ENCODE measurements around the gene KIRREL3. TPM values are rescaled to one million over a fixed set of nuclear protein-coding genes. Genes with fewer than 3 reads are reported as not detected.

KIRREL3 gene
- total RNA-seq, 1 experiment from 2014 or later, result not detected

GRCh38 chr11:126607374-126607773, 393.2 kb downstream of the KIRREL3 start:
- DNase-seq (ENCODE audit: low read depth, low spot score), result peak; percentile 70
- in situ Hi-C loops (cut with HindIII; ENCODE audit: low pct_unique_long_range_greater_than_20kb, low sequenced_read_pairs), result no loop called here

GRCh38 chr11:126606484-126606883, 394.1 kb downstream of the KIRREL3 start:
- in situ Hi-C loops (cut with HindIII; ENCODE audit: low pct_unique_long_range_greater_than_20kb, low sequenced_read_pairs), result no loop called here
- no peak for DNase-seq (ENCODE audit: low read depth, low spot score)

- in situ Hi-C loops (cut with HindIII; ENCODE audit: low pct_unique_long_range_greater_than_20kb, low sequenced_read_pairs), result no loop called here
- DNase-seq (ENCODE audit: low read depth, low spot score), result no peak
Observed at GRCh38 chr11:126604461-126604860, 396.1 kb downstream of the KIRREL3 start.

- in situ Hi-C loops (cut with HindIII; ENCODE audit: low pct_unique_long_range_greater_than_20kb, low sequenced_read_pairs), result no loop called here
- DNase-seq (ENCODE audit: low read depth, low spot score), result no peak
Observed at GRCh38 chr11:126603486-126603885, 397.1 kb downstream of the KIRREL3 start.

- DNase-seq (ENCODE audit: low read depth, low spot score), result no peak
- in situ Hi-C loops (cut with HindIII; ENCODE audit: low pct_unique_long_range_greater_than_20kb, low sequenced_read_pairs), result no loop called here
Observed at GRCh38 chr11:126602993-126603392, 397.6 kb downstream of the KIRREL3 start.

GRCh38 chr11:126602349-126602940, 398.1 kb downstream of the KIRREL3 start:
- no peak for DNase-seq (ENCODE audit: low read depth, low spot score)
- in situ Hi-C loops (cut with HindIII; ENCODE audit: low pct_unique_long_range_greater_than_20kb, low sequenced_read_pairs), result no loop called here

GRCh38 chr11:126601550-126602215, 398.9 kb downstream of the KIRREL3 start:
- in situ Hi-C loops (cut with HindIII; ENCODE audit: low pct_unique_long_range_greater_than_20kb, low sequenced_read_pairs), result no loop called here
- peak; percentile 73 for DNase-seq (ENCODE audit: low read depth, low spot score)

- DNase-seq (ENCODE audit: low read depth, low spot score), result no peak
- in situ Hi-C loops (cut with HindIII; ENCODE audit: low pct_unique_long_range_greater_than_20kb, low sequenced_read_pairs), result no loop called here
Observed at GRCh38 chr11:126601136-126601535, 399.4 kb downstream of the KIRREL3 start.

GRCh38 chr11:126599217-126599897, 401.2 kb downstream of the KIRREL3 start:
- no peak for DNase-seq (ENCODE audit: low read depth, low spot score)
- in situ Hi-C loops (cut with HindIII; ENCODE audit: low pct_unique_long_range_greater_than_20kb, low sequenced_read_pairs), result no loop called here

GRCh38 chr11:126598344-126599216, 402.0 kb downstream of the KIRREL3 start:
- in situ Hi-C loops (cut with HindIII; ENCODE audit: low pct_unique_long_range_greater_than_20kb, low sequenced_read_pairs), result no loop called here
- no peak for DNase-seq (ENCODE audit: low read depth, low spot score)

GRCh38 chr11:126597041-126597440, 403.5 kb downstream of the KIRREL3 start:
- in situ Hi-C loops (cut with HindIII; ENCODE audit: low pct_unique_long_range_greater_than_20kb, low sequenced_read_pairs), result no loop called here
- DNase-seq (ENCODE audit: low read depth, low spot score), result no peak

- no peak for DNase-seq (ENCODE audit: low read depth, low spot score)
- in situ Hi-C loops (cut with HindIII; ENCODE audit: low pct_unique_long_range_greater_than_20kb, low sequenced_read_pairs), result no loop called here
Observed at GRCh38 chr11:126596474-126596873, 404.1 kb downstream of the KIRREL3 start.

- no peak for DNase-seq (ENCODE audit: low read depth, low spot score)
- in situ Hi-C loops (cut with HindIII; ENCODE audit: low pct_unique_long_range_greater_than_20kb, low sequenced_read_pairs), result no loop called here
Observed at GRCh38 chr11:126595560-126595959, 405.0 kb downstream of the KIRREL3 start.

GRCh38 chr11:126594921-126595367, 405.6 kb downstream of the KIRREL3 start:
- no peak for DNase-seq (ENCODE audit: low read depth, low spot score)
- in situ Hi-C loops (cut with HindIII; ENCODE audit: low pct_unique_long_range_greater_than_20kb, low sequenced_read_pairs), result no loop called here

- no peak for DNase-seq (ENCODE audit: low read depth, low spot score)
- in situ Hi-C loops (cut with HindIII; ENCODE audit: low pct_unique_long_range_greater_than_20kb, low sequenced_read_pairs), result no loop called here
Observed at GRCh38 chr11:126592496-126593410, 407.8 kb downstream of the KIRREL3 start.

GRCh38 chr11:126591966-126592489, 408.5 kb downstream of the KIRREL3 start:
- in situ Hi-C loops (cut with HindIII; ENCODE audit: low pct_unique_long_range_greater_than_20kb, low sequenced_read_pairs), result no loop called here
- peak; percentile 37 for DNase-seq (ENCODE audit: low read depth, low spot score)

- in situ Hi-C loops (cut with HindIII; ENCODE audit: low pct_unique_long_range_greater_than_20kb, low sequenced_read_pairs), result no loop called here
- DNase-seq (ENCODE audit: low read depth, low spot score), result no peak
Observed at GRCh38 chr11:126589492-126589803, 411.1 kb downstream of the KIRREL3 start.
